ENCODE data around the gene GPC5.

The GPC5 gene

DNA sequence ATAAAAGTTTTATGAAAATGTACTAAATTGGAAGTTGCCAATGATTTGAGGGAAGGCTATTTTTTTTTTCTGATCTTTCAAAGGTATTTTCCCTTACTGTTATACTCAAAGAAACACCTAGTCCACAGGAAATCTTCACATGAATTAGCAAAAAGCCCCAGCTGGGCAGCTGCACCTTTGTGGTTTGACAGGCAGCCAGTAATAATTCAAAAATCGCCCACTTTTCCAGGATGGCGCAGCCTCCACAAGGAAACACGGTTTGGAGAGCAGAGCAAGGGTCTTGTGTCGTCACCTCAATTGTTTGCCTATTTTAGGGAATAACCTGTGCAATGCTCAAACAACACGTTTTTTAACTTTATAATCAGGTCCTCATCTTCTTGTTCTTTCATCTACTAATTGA, 1503.3 kb downstream of the GPC5 start:
- no peak overlapping the region for H3K4me3 ChIP-seq (ENCODE audit: control insufficient read depth, low read depth, low read length)
- DNase-seq (ENCODE audit: low read depth): no peak
- no peak for TF ChIP-seq CTCF (conservative IDR thresholded peaks at IDR 0.05; ENCODE audit: control insufficient read depth, insufficient read depth, low read depth, low read length)

- DNase-seq (ENCODE audit: low read depth): no peak
- no peak overlapping the region for H3K4me3 ChIP-seq (ENCODE audit: control insufficient read depth, low read depth, low read length)
- TF ChIP-seq CTCF (conservative IDR thresholded peaks at IDR 0.05; ENCODE audit: control insufficient read depth, insufficient read depth, low read depth, low read length): no peak
Measured at GRCh38 chr13:92912629-92913028, 1514.2 kb downstream of the GPC5 start.

- H3K4me3 ChIP-seq (ENCODE audit: control insufficient read depth, low read depth, low read length): no peak overlapping the region
- no peak for TF ChIP-seq CTCF (conservative IDR thresholded peaks at IDR 0.05; ENCODE audit: control insufficient read depth, insufficient read depth, low read depth, low read length)
- DNase-seq (ENCODE audit: low read depth): no peak
Measured at GRCh38 chr13:92913840-92914239, 1515.4 kb downstream of the GPC5 start.
